Fibroblast of lung (primary cell): Measurements from ENCODE around the gene KCNT1.

ENCODE experiments used
- EZH2 ChIP-seq: IDR thresholded peaks from 2 replicates; pipeline ENCODE4 v1.5.1; 2012; ENCODE audit warnings: low read length, control low read depth, mild to moderate bottlenecking; ENCODE audit errors: missing control alignments
- TF ChIP-seq, protein P1 (sequence below), 2 donors: IDR thresholded peaks in 1 of 2; conservative IDR thresholded peaks in 1 of 2; 1 replicate in 1 of 2; 2 replicates in 1 of 2; pipeline ENCODE4 v1.5.1; 2011 to 2012; ENCODE audit warnings: low read length in 2 of 2, control low read depth in 1 of 2, inconsistent platforms in 1 of 2, low read depth in 1 of 2, mild to moderate bottlenecking in 1 of 2

DNA sequence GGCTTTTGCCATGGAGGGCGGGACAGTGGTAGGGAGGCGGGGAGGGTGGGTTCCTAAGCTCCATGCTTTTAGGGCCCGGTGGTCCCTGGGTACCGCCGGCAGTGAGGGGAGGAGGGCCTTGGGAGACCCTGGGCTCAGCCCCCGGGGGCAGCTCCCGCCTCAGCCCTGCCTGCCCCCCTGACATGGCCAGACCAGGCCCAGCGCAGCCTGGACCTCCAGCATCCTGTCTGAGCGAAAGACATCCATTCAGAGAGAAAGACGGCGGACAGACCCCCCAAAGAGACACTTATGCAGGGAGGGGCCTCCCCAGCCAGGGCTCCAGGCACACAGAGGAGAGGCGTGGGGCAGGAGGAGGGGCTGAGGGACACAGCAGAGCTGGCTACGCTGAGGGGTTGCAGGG lies 45.3 kb downstream of the KCNT1 start:
- TF ChIP-seq, protein P1, sequence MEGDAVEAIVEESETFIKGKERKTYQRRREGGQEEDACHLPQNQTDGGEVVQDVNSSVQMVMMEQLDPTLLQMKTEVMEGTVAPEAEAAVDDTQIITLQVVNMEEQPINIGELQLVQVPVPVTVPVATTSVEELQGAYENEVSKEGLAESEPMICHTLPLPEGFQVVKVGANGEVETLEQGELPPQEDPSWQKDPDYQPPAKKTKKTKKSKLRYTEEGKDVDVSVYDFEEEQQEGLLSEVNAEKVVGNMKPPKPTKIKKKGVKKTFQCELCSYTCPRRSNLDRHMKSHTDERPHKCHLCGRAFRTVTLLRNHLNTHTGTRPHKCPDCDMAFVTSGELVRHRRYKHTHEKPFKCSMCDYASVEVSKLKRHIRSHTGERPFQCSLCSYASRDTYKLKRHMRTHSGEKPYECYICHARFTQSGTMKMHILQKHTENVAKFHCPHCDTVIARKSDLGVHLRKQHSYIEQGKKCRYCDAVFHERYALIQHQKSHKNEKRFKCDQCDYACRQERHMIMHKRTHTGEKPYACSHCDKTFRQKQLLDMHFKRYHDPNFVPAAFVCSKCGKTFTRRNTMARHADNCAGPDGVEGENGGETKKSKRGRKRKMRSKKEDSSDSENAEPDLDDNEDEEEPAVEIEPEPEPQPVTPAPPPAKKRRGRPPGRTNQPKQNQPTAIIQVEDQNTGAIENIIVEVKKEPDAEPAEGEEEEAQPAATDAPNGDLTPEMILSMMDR (conservative IDR thresholded peaks at IDR 0.05 in 1 of 2, IDR thresholded peaks at IDR 0.05 in 1 of 2; ENCODE audit: low read depth in 1 of 2, low read length in 2 of 2) = no peak
- TF ChIP-seq EZH2 = no peak
